Hematopoietic multipotent progenitor cell treated with erythropoietin and hydrocortisone succinate and interleukin-3 and kit ligand, for 8 days (in vitro differentiated cells): ENCODE results near the gene SLC7A6OS.

Source experiments
- DNase-seq: peaks from one replicate; pipeline ENCODE4 v3.0.0-alpha.2; 2015

Gene SLC7A6OS

GRCh38 chr16:68310774-68311511 lies at the start of gene SLC7A6OS, which contains the start of gene PRMT7:
Gene SLC7A6OS, minus strand, starts transcription at chr16:68310946. Its CDS starts 20 bp downstream, at chr16:68310926.
Gene PRMT7, plus strand, starts transcription at chr16:68311019. Its CDS starts 4,961 bp downstream, at chr16:68315980.
- peak; percentile 94 for DNase-seq

DNA sequence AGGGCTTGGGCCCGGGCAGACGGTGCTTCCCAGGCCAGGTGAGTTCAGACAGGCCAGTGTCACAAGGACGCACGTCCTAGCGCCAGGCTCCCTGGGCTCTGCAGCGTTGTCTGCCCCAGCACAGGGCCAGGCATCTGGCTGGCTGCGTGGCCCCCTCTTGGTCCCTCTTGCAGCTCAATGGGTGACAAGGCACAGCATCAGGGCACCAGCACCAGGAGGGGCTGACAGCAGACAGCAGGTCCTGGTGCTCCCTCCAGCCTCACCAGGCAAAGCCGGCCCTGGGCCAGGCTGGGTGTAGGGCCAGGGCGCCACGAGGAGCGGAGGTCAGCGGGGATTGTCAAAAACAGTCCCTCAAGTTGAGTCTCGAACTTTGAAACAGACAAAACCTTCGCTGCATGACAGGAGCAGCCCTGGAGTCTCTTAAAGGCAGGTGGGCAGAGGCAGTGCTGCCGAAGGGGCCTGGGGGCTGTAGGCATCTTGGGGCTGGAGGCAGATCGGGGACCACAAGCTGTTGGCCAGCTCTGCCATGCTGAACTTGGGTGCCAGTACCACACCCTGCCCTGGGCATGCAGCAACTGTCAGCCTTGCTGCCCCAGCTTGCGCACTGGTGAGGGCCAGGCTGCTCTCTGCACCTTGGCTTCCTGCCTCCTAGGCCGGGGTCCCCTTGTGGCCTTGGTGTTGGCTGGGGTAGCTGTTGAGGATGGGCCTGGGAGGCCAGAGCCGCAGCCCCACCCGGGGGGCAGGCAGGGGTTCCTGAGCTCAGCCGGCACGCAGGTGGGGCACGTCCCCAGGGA lies 48.8 kb upstream of the SLC7A6OS start:
- no peak for DNase-seq

DNA sequence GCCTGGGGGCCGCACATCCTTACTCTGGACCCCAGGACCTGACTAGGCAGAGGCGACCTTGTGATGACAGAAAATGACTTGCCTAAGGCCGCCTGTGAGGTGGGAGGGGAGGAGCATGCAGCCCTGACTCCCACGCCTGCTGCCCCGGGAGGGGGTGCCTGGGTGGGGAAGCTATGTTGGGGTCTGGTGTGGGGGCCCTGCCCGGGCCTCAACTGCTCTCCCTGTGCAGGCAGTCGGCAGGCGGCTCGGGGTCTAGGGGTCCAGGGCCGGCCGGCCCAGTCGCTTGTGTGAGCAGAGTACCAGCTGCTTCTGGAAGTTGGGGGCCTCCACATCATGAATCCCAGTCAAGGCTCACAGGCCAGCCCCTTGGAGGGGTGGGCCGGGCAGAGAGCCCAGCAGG lies 48.2 kb upstream of the SLC7A6OS start:
- no peak for DNase-seq

GRCh38 chr16:68357923-68358322 lies 47.2 kb upstream of the SLC7A6OS start:
- DNase-seq = no peak

DNA sequence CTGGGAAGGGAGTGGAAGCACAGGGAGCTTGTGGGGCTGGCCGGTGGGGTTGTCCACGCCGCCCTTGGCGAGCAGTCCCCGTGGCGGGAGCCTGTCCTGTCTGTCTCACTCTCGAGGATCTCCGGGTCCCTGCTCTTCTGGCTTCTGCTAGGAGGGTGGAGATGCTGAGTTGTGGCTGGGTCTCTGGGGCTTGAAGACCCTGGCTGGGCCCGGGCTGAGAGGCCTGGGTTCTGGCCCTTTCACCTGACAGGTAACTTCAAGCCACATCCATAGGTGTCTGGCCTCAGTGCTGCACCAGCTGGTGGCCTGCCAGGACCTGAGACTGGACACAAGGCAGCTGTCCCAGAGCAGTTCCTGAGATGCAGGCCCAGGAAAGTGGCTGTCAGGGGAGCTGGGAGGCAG lies 46.8 kb upstream of the SLC7A6OS start:
- DNase-seq = no peak

GRCh38 chr16:68356919-68357286 lies 46.2 kb upstream of the SLC7A6OS start:
- DNase-seq = no peak

DNA sequence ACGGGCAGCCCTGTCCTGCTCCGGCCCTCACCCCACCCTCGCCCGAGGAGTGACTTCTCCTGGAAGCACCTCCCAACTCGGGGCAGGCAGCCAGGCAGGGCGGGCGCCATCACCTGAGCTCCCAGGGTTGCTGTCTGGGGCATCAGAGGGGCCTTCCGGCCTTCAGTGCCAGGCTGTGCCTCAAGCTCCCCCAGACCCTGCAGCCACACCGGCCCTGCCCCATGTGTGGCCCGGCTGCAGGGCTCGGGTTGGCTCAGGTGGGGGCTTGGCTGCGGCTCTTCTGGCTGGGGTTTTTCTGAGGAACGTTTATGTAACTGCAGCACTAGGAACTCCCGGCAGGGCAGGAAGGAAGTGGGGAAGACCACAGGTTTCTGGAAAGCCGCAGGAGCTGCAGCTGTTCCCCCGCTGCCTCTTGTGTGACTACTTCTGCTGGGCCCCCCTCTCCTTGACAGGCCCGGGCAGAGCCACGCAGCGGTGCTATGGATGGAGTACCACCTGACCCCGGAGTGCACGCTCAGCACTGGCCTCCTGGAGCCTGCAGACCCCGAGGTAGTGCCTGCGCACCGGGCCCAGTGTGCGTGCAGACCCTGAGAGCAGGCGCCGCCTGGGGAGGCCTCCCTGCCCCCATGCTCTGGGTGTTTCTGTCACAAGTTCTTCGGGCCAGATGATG lies 45.6 kb upstream of the SLC7A6OS start:
- DNase-seq = peak; percentile 8

GRCh38 chr16:68355447-68356248 lies 44.9 kb upstream of the SLC7A6OS start:
- no peak for DNase-seq

DNA sequence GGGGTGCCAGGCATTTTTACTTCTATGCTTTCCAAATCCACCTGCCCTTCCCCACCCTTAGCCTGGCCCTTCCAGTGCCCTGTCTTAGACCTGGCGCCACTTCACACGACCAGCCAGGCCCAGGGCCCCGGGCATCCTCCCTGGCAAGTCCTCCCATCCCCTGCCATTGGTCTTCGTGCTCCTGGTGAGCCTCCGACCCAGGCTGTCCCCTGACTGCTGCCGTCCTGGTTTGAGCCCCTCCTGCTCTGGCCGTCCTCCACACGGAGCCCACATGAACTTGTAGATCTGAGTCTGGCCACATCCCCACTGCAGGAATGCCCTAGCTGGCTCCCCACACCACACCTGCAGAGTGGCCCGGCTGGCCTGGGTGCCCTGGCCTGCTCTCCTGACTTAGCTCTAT lies 44.1 kb upstream of the SLC7A6OS start:
- DNase-seq = no peak

GRCh38 chr16:68353366-68353765 lies 42.6 kb upstream of the SLC7A6OS start:
- no peak for DNase-seq

GRCh38 chr16:68351991-68352431 lies 41.3 kb upstream of the SLC7A6OS start:
- no peak for DNase-seq

- DNase-seq = no peak
Measured at GRCh38 chr16:68351463-68351862, 40.7 kb upstream of the SLC7A6OS start.

DNA sequence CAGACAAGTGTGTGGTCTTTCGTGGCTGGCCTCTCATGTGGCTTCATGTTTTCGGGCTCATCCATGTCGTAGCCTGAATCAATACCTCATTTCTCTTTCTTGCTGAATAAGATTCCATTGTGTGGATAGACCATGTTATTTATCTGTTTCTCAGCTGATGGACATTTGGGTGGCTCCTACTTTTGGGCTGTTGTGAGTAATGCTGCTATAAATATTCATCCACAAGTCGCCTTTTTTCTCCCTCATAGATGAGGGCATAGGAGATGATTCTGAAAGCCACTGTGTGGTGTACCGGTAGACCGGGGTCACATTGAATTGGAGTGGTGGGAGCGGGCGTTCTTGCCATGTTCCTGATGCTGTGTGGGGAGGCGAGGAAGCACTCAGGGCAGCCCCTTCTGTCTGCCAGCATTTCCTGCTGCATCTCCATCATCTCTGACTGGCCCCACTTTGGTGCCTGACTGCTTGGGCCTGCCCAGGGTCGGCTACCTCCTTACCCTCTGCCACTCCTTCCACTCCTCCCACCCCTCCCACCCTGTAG lies 40.1 kb upstream of the SLC7A6OS start:
- no peak for DNase-seq

DNA sequence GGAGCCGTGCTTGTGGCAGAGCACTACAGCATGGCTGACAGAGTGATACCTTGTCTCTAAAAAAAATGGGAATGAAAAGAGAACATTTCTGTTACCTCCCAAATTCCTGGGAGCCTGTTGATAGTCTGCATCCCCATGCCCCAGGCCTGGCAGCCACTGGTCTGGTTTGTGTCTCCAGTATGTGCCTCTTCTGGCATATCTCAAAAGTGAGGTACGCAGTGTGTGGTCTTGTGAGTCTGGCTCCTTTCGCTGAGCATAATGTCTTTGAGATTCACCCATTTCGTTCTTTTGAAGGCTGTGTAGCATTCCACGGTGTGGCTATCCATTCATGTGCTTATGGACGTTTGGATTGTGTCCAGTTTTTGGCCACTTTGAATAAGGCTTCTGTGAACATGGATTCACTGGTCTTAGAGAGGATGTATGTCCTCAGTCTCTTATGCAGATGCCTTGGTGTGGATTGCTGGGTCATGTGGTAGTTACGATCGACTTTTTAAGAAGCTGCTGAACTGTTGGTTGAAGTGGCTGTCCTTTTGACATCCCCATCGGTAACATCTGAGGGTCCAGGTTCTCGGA lies 39.2 kb upstream of the SLC7A6OS start:
- DNase-seq = no peak

DNA sequence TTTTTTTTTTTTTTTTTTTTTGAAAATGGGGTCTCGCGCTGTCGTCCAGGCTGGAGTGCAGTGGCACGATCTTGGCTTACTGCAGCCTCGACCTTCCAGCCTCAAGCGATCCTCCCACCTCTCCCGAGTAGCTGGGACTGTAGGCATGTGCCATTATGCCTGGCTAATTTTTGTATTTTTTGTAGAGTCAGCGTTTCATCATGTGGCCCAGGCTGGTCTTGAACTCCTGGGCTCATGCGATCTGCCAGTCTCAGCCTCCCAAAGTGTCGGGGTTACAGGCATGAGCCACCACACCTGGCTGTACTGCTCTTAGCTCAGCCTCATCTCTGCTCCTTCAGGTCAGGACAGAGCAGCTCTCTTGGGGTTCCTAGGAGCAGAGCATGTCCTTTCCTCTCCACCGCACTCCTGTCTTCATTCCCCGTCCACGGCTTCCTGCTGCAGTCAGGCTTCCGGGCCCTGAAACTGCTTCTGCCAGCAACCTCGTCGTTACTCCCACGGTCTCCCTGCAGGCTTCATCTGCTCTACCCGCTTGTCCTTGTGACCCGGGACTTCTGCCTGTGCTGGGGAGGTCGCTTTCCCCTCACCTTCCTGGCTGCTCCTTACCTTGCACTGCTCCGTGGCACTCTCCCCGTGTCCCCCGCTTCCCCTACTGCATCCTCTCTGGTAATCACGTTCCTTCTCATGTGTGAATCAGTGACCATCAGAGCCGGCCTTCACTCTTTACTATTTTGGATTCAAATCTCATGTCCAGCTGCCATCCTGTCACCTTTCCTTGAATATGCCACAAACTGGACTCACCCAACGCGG lies 38.1 kb upstream of the SLC7A6OS start:
- DNase-seq = no peak

- DNase-seq = no peak
Measured at GRCh38 chr16:68347605-68348004, 36.9 kb upstream of the SLC7A6OS start.

DNA sequence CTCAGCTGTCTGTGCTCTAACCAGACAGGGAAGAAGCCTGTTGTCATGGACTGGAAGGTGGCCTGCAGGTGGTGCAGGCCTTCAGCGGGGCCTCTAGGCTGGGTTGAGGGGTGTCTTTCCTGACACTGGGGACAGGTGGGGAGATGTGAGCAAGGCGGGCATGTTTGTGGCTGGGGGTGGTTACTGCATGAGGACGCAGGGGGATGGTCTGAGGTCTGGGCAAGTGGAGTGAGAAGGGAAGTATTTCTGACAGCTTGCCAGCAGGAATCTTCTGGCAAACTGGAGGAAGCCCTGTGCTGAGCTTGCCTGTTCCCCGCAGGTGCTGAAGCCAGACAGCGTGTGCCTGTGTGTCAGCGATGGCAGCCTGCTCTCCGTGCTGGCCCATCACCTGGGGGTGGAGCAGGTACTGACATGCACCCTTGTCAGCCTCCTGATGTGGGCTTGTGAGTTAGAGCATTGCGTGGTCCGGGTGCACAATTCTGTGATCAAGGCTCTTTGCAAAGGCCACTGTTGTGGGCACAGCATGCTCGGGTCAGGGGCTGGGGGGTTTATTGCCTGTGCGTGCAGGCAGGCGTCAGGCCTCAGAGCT lies 36.2 kb upstream of the SLC7A6OS start:
- no peak for DNase-seq

- no peak for DNase-seq
Measured at GRCh38 chr16:68345958-68346635, 35.4 kb upstream of the SLC7A6OS start.

DNA sequence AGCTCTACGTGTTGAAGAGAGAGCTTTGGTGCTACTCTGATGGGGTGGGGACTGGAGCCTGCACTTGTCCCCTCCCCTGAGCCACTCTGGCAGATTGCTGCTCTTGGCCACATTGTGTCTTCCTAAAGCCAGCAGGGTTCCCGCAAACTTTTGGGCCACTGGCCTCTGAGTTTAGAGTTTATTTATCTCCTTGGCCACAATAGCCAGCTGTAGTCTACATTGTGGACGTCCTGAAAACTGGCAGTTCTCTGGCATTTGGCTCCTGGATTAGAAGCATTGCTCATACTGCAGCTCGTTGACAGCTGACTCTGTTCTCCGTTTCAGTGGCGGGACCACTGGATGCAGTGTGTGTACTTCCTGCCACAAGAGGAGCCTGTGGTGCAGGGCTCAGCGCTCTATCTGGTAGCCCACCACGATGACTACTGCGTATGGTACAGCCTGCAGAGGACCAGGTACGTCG lies 34.6 kb upstream of the SLC7A6OS start:
- no peak for DNase-seq

DNA sequence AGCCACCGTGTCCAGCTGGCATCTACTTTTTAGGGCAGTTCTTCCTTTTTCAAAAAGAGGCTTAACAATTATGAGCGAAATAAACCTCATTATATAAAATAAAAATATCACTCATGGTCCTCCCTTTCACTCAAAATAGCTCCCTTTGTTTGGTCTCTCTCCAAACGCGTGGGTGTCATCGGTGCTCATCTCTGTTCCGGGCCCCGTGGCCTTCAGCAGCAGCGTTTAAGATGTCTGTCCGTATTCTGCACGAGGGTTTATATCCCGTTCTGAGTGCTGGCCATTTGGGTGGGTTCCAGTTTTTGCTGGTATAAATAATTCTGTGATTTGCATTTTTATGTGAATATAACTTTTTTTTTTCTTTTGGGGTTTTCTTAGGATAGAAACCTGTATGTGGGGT lies 33.5 kb upstream of the SLC7A6OS start:
- DNase-seq = no peak
